HEK293 (cell line): ENCODE results near the gene KITLG.

Experiments used
- BCL11A ChIP-seq: fragments of 450-650 bp; formaldehyde crosslinking; IDR thresholded peaks from 2 replicates; pipeline ENCODE4 v1.5.1; 2016; ENCODE audit warnings: low read depth, missing biosample characterization, missing genetic modification characterization
- CTCF ChIP-seq: fragments of 450-650 bp; formaldehyde crosslinking; IDR thresholded peaks from 2 replicates; pipeline ENCODE4 v1.5.1; 2016; ENCODE audit warnings: missing biosample characterization, missing genetic modification characterization
- EGR2 ChIP-seq: fragments of 450-650 bp; formaldehyde crosslinking; IDR thresholded peaks from 2 replicates; pipeline ENCODE4 v1.5.1; 2016; ENCODE audit warnings: low read depth, missing biosample characterization, missing genetic modification characterization
- GFI1B ChIP-seq: fragments of 450-650 bp; formaldehyde crosslinking; IDR thresholded peaks from 2 replicates; pipeline ENCODE4 v1.5.1; 2016; ENCODE audit warnings: missing biosample characterization, missing genetic modification characterization
- GLI4 ChIP-seq: fragments of 450-650 bp; formaldehyde crosslinking; IDR thresholded peaks from 2 replicates; pipeline ENCODE4 v1.5.1; 2016; ENCODE audit warnings: missing biosample characterization, missing genetic modification characterization
- HIC1 ChIP-seq: fragments of 450-650 bp; formaldehyde crosslinking; IDR thresholded peaks from 2 replicates; pipeline ENCODE4 v1.5.1; 2016; ENCODE audit warnings: missing biosample characterization, missing genetic modification characterization
- HOXC10 ChIP-seq: sonication (generic); formaldehyde crosslinking; IDR thresholded peaks from 2 replicates; pipeline ENCODE4 v1.8.1; 2023; ENCODE audit warnings: mild to moderate bottlenecking, missing genetic modification reagents
- KLF16 ChIP-seq: fragments of 450-650 bp; formaldehyde crosslinking; IDR thresholded peaks from 2 replicates; pipeline ENCODE4 v1.5.1; 2017; ENCODE audit warnings: missing biosample characterization, missing genetic modification characterization
- MYNN ChIP-seq: fragments of 450-650 bp; formaldehyde crosslinking; IDR thresholded peaks from 2 replicates; pipeline ENCODE4 v1.5.1; 2016; ENCODE audit warnings: missing biosample characterization, missing genetic modification characterization, borderline replicate concordance
- REPIN1 ChIP-seq: fragments of 450-650 bp; formaldehyde crosslinking; IDR thresholded peaks from 2 replicates; pipeline ENCODE4 v1.5.1; 2017; ENCODE audit warnings: missing biosample characterization, missing genetic modification characterization, low read depth
- SALL2 ChIP-seq: fragments of 450-650 bp; formaldehyde crosslinking; IDR thresholded peaks from 2 replicates; pipeline ENCODE4 v1.5.0; 2017; ENCODE audit warnings: missing biosample characterization, mild to moderate bottlenecking, missing genetic modification characterization, borderline replicate concordance
- SP3 ChIP-seq: fragments of 450-650 bp; formaldehyde crosslinking; IDR thresholded peaks from 2 replicates; pipeline ENCODE4 v1.5.1; 2016; ENCODE audit warnings: missing biosample characterization, missing genetic modification characterization
- WT1 ChIP-seq: fragments of 450-650 bp; formaldehyde crosslinking; IDR thresholded peaks from 2 replicates; pipeline ENCODE4 v1.5.1; 2016; ENCODE audit warnings: missing biosample characterization, missing genetic modification characterization
- ZBTB1 ChIP-seq: fragments of 450-650 bp; formaldehyde crosslinking; IDR thresholded peaks from 2 replicates; pipeline ENCODE4 v1.5.1; 2016; ENCODE audit warnings: missing biosample characterization, missing genetic modification characterization
- ZBTB17 ChIP-seq: fragments of 450-650 bp; formaldehyde crosslinking; IDR thresholded peaks from 2 replicates; pipeline ENCODE4 v1.5.1; 2016; ENCODE audit warnings: missing biosample characterization, missing genetic modification characterization
- ZBTB7A ChIP-seq: fragments of 450-650 bp; formaldehyde crosslinking; IDR thresholded peaks from 2 replicates; pipeline ENCODE4 v1.5.1; 2016; ENCODE audit warnings: low read depth, missing biosample characterization, missing genetic modification characterization
- ZFP37 ChIP-seq: fragments of 450-650 bp; formaldehyde crosslinking; IDR thresholded peaks from 2 replicates; pipeline ENCODE4 v1.5.1; 2016; ENCODE audit warnings: missing biosample characterization, missing genetic modification characterization
- ZNF157 ChIP-seq: fragments of 450-650 bp; formaldehyde crosslinking; IDR thresholded peaks from 2 replicates; pipeline ENCODE4 v1.5.1; 2016; ENCODE audit warnings: missing biosample characterization, missing genetic modification characterization
- ZNF174 ChIP-seq: fragments of 450-650 bp; formaldehyde crosslinking; IDR thresholded peaks from 2 replicates; pipeline ENCODE4 v1.5.0; 2017; ENCODE audit warnings: missing biosample characterization, mild to moderate bottlenecking, missing genetic modification characterization
- ZNF211 ChIP-seq: fragments of 450-650 bp; formaldehyde crosslinking; IDR thresholded peaks from 2 replicates; pipeline ENCODE4 v1.5.1; 2016; ENCODE audit warnings: low read depth, missing biosample characterization, missing genetic modification characterization
- ZNF24 ChIP-seq: fragments of 450-650 bp; formaldehyde crosslinking; IDR thresholded peaks from 2 replicates; pipeline ENCODE4 v1.5.1; 2016; ENCODE audit warnings: missing biosample characterization, missing genetic modification characterization
- ZNF280C ChIP-seq: fragments of 450-650 bp; formaldehyde crosslinking; IDR thresholded peaks from 2 replicates; pipeline ENCODE4 v1.5.1; 2016; ENCODE audit warnings: missing biosample characterization, missing genetic modification characterization
- ZNF341 ChIP-seq: fragments of 450-650 bp; formaldehyde crosslinking; IDR thresholded peaks from 2 replicates; pipeline ENCODE4; 2016; ENCODE audit warnings: low read depth, missing biosample characterization, missing genetic modification characterization
- ZNF391 ChIP-seq: fragments of 450-650 bp; formaldehyde crosslinking; IDR thresholded peaks from 2 replicates; pipeline ENCODE4 v1.5.1; 2016; ENCODE audit warnings: low read depth, missing biosample characterization, missing genetic modification characterization, borderline replicate concordance
- ZNF394 ChIP-seq: fragments of 450-650 bp; formaldehyde crosslinking; IDR thresholded peaks from 2 replicates; pipeline ENCODE4 v1.5.1; 2016; ENCODE audit warnings: missing biosample characterization, missing genetic modification characterization, mild to moderate bottlenecking, moderate library complexity, borderline replicate concordance
- ZNF521 ChIP-seq: fragments of 450-650 bp; formaldehyde crosslinking; IDR thresholded peaks from 2 replicates; pipeline ENCODE4 v1.5.1; 2017; ENCODE audit warnings: missing biosample characterization, mild to moderate bottlenecking, missing genetic modification characterization
- ZNF580 ChIP-seq: fragments of 450-650 bp; formaldehyde crosslinking; IDR thresholded peaks from 2 replicates; pipeline ENCODE4 v1.5.1; 2016; ENCODE audit warnings: missing biosample characterization, missing genetic modification characterization
- ZNF600 ChIP-seq: fragments of 450-650 bp; formaldehyde crosslinking; IDR thresholded peaks from 2 replicates; pipeline ENCODE4 v1.5.1; 2016; ENCODE audit warnings: missing biosample characterization, missing genetic modification characterization
- ZNF629 ChIP-seq: fragments of 450-650 bp; formaldehyde crosslinking; IDR thresholded peaks from 2 replicates; pipeline ENCODE4 v1.5.1; 2017; ENCODE audit warnings: missing biosample characterization, missing genetic modification characterization
- ZNF670 ChIP-seq: fragments of 450-650 bp; formaldehyde crosslinking; IDR thresholded peaks from 2 replicates; pipeline ENCODE4 v1.5.1; 2016; ENCODE audit warnings: missing biosample characterization, missing genetic modification characterization, low read depth
- ZNF791 ChIP-seq: fragments of 450-650 bp; formaldehyde crosslinking; IDR thresholded peaks from 2 replicates; pipeline ENCODE4 v1.5.1; 2016; ENCODE audit warnings: missing biosample characterization, missing genetic modification characterization
- ZNF843 ChIP-seq: fragments of 450-650 bp; formaldehyde crosslinking; IDR thresholded peaks from 2 replicates; pipeline ENCODE4 v1.5.1; 2016; ENCODE audit warnings: missing biosample characterization, missing genetic modification characterization

The KITLG gene

GRCh38 chr12:88580051-88580871 lies at the start of gene KITLG (continued):
- no peak; the same call in 1 of the 2 replicates for TF ChIP-seq ZBTB1
- no peak for TF ChIP-seq BCL11A
- no peak for TF ChIP-seq REPIN1 (tag by site-specific recombination)
- peak; percentile 67; the same call in 1 of the 2 replicates for TF ChIP-seq KLF16 (tag by site-specific recombination)
- no peak for TF ChIP-seq ZNF391 (tag by site-specific recombination)
- TF ChIP-seq ZFP37 (tag by site-specific recombination), result peak; percentile 93
- peak; percentile 36; the same call in 1 of the 2 replicates for TF ChIP-seq ZNF629
- TF ChIP-seq ZNF24, result peak; percentile 39; the same call in 1 of the 2 replicates
- no peak for TF ChIP-seq HOXC10 (CRISPR knock-in tag)
- TF ChIP-seq ZNF843 (tag by site-specific recombination), result 0 out of 2 replicates have a peak, but pooled peaks have one; percentile 27
- TF ChIP-seq WT1, result peak; percentile 17; the same call in 1 of the 2 replicates
- TF ChIP-seq ZNF341 (tag by site-specific recombination), result peak; percentile 93
- peak; percentile 95 for TF ChIP-seq CTCF
- TF ChIP-seq ZBTB17, result peak; percentile 78
- TF ChIP-seq EGR2 (tag by site-specific recombination), result peak; percentile 90
- peak; percentile 63 for TF ChIP-seq HIC1 (tag by site-specific recombination)
- no peak for TF ChIP-seq GFI1B (tag by site-specific recombination)
- no peak for TF ChIP-seq ZNF280C (tag by site-specific recombination)
- TF ChIP-seq ZNF157 (tag by site-specific recombination), result no peak
- TF ChIP-seq ZNF600, result peak; percentile 91
- no peak for TF ChIP-seq ZBTB7A
- TF ChIP-seq SALL2 (tag by site-specific recombination), result no peak
- peak; percentile 71 for TF ChIP-seq SP3
- TF ChIP-seq MYNN (tag by site-specific recombination), result no peak
- TF ChIP-seq ZNF174 (tag by site-specific recombination), result no peak
- no peak for TF ChIP-seq ZNF670 (tag by site-specific recombination)
- no peak; the same call in none of the 2 replicates for TF ChIP-seq ZNF580 (tag by site-specific recombination)
- no peak for TF ChIP-seq ZNF791
- TF ChIP-seq ZNF521 (tag by site-specific recombination), result no peak
- TF ChIP-seq GLI4 (tag by site-specific recombination), result 0 out of 2 replicates have a peak, but pooled peaks have one; percentile 4
- no peak for TF ChIP-seq ZNF211 (tag by site-specific recombination)
- peak; percentile 51; the same call in 1 of the 2 replicates for TF ChIP-seq ZNF394
